ENCODE results near the gene VWA5B2. TPM values are rescaled to one million over a fixed set of nuclear protein-coding genes. Genes with fewer than 3 reads are reported as not detected.

Gene VWA5B2
- total RNA-seq, 1 experiment from 2014 or later, result 0.44 TPM

DNA sequence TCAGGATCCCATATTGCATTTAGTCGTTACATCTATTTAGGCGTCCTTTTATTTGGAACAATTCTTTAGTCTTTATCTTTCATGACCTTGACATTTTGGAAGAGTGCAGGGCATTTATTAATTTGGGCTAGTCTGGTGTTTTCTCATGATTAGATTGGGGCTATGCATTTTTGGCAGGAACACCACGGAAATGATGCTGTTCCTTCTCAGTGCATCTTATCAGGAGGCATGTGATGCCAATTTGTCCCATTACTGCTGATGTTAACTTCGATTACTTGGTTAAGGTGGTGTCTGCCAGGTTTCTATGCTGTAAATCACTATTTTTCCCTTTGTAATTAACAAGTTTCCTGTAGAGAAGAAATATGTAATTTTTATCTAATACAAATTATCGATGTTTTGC is 18.1 kb upstream of the VWA5B2 start:
- ATAC-seq (no peak), DNase-seq (ENCODE audit: low spot score) (no peak)
- no peaks in the 10 kb centered on the region for H3K4me1 Mint-ChIP-seq
- H3K36me3 Mint-ChIP-seq, result no peaks in the 10 kb centered on the region
- POLR2A ChIA-PET, result no interaction called here
- no peak overlapping the region for H3K27ac Mint-ChIP-seq
- CTCF ChIA-PET, result interaction anchor here (1.0 to 4.0 kb wide), 2 partner anchors 16 to 30 kb away, joined by 3 to 19 read pairs; no protein-coding TSS in a partner anchor
- H3K27me3 Mint-ChIP-seq (ENCODE audit: low read depth), result no peaks in the 10 kb centered on the region; the same call in 1 of the 2 replicates
- H3K9me3 Mint-ChIP-seq, result no peaks in the 10 kb centered on the region
- no peak overlapping the region for H3K4me3 Mint-ChIP-seq
- TF ChIP-seq FOXJ3 (CRISPR knock-in tag; IDR thresholded peaks at IDR 0.05; ENCODE audit: borderline replicate concordance) (no peak), TEAD1 (CRISPR knock-in tag; IDR thresholded peaks at IDR 0.05) (no peak), ZNF121 (CRISPR knock-in tag; IDR thresholded peaks at IDR 0.05) (no peak)

DNA sequence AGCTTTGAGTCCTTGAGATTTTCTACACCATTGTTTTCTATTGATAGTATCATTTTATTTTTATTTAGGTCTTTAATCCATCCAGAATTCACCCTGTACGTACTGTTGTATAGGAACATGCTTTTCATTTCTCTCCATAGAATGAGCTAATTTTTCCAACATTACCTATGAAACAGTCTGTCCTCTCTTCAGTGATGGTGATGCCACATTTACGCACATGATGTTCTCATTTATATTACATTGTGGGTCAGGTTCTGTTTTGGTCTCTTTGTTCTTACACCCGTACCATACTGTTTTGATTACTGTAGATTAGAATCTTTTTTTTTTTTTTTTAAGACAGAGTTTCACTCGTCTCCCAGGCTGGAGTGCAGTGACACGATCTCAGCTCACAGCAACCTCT is 17.7 kb upstream of the VWA5B2 start:
- Mint-ChIP-seq H3K27me3 (ENCODE audit: low read depth) (no peaks in the 10 kb centered on the region; the same call in 1 of the 2 replicates), H3K36me3 (no peaks in the 10 kb centered on the region), H3K27ac (no peak overlapping the region), H3K4me1 (no peaks in the 10 kb centered on the region), H3K4me3 (no peak overlapping the region), H3K9me3 (no peaks in the 10 kb centered on the region)
- CTCF ChIA-PET, result interaction anchor here (0.7 to 4.0 kb wide), 3 partner anchors 16 to 154 kb away, joined by 3 to 19 read pairs (median 3); no protein-coding TSS in a partner anchor
- ATAC-seq, result no peak
- no peak for TF ChIP-seq TEAD4 (CRISPR knock-in tag; IDR thresholded peaks at IDR 0.05)
- TF ChIP-seq OVOL2 (CRISPR knock-in tag; IDR thresholded peaks at IDR 0.05; ENCODE audit: borderline replicate concordance), result no peak
- TF ChIP-seq, protein P1, sequence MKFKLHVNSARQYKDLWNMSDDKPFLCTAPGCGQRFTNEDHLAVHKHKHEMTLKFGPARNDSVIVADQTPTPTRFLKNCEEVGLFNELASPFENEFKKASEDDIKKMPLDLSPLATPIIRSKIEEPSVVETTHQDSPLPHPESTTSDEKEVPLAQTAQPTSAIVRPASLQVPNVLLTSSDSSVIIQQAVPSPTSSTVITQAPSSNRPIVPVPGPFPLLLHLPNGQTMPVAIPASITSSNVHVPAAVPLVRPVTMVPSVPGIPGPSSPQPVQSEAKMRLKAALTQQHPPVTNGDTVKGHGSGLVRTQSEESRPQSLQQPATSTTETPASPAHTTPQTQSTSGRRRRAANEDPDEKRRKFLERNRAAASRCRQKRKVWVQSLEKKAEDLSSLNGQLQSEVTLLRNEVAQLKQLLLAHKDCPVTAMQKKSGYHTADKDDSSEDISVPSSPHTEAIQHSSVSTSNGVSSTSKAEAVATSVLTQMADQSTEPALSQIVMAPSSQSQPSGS (CRISPR knock-in tag; IDR thresholded peaks at IDR 0.05; ENCODE audit: borderline replicate concordance, low read depth), result no peak
- no peak for TF ChIP-seq RORB (CRISPR knock-in tag; IDR thresholded peaks at IDR 0.05)
- TF ChIP-seq FOXK1 (CRISPR knock-in tag; IDR thresholded peaks at IDR 0.05), result no peak
- no peak for TF ChIP-seq ZNF121 (CRISPR knock-in tag; IDR thresholded peaks at IDR 0.05)
- TF ChIP-seq, protein P2, sequence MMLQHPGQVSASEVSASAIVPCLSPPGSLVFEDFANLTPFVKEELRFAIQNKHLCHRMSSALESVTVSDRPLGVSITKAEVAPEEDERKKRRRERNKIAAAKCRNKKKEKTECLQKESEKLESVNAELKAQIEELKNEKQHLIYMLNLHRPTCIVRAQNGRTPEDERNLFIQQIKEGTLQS (CRISPR knock-in tag; conservative IDR thresholded peaks at IDR 0.05), result no peak
- no peak for TF ChIP-seq SMAD4 (CRISPR knock-in tag; IDR thresholded peaks at IDR 0.05)
- TF ChIP-seq, protein P3, sequence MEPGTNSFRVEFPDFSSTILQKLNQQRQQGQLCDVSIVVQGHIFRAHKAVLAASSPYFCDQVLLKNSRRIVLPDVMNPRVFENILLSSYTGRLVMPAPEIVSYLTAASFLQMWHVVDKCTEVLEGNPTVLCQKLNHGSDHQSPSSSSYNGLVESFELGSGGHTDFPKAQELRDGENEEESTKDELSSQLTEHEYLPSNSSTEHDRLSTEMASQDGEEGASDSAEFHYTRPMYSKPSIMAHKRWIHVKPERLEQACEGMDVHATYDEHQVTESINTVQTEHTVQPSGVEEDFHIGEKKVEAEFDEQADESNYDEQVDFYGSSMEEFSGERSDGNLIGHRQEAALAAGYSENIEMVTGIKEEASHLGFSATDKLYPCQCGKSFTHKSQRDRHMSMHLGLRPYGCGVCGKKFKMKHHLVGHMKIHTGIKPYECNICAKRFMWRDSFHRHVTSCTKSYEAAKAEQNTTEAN (CRISPR knock-in tag; IDR thresholded peaks at IDR 0.05), result no peak
- no peak for TF ChIP-seq ZNF263 (CRISPR knock-in tag; IDR thresholded peaks at IDR 0.05; ENCODE audit: low read depth)
- POLR2A ChIA-PET, result interaction anchor here (0.6 kb wide), 1 partner anchor 38 kb away, joined by 8 read pairs; no protein-coding TSS in a partner anchor
- DNase-seq (ENCODE audit: low spot score), result no peak

DNA sequence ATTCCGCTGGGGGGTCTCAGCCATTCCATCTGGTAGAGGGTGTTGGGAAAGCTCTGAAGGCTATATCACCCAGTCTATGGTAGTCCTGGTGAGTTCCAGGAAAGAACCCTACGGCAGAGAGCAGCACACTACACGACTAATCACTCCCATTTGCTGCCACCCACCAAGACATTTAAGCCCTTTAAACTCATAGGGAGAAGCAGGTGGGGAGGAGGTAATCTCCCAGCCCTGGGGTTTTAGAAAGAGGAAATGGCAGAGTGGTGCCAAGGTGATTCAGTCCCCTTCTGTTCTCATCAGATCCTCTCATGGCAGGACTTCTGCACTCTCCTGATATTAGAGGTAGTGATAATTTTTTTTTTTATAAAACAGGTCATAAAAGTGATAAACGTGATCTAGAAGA is 10.6 kb upstream of the VWA5B2 start:
- Mint-ChIP-seq H3K27ac (no peak overlapping the region), H3K4me3 (no peak overlapping the region), H3K9me3 (no peaks in the 10 kb centered on the region), H3K4me1 (no peaks in the 10 kb centered on the region), H3K36me3 (no peaks in the 10 kb centered on the region), H3K27me3 (ENCODE audit: low read depth) (no peaks in the 10 kb centered on the region)
- TF ChIP-seq, protein P4, sequence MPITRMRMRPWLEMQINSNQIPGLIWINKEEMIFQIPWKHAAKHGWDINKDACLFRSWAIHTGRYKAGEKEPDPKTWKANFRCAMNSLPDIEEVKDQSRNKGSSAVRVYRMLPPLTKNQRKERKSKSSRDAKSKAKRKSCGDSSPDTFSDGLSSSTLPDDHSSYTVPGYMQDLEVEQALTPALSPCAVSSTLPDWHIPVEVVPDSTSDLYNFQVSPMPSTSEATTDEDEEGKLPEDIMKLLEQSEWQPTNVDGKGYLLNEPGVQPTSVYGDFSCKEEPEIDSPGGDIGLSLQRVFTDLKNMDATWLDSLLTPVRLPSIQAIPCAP (CRISPR knock-in tag; IDR thresholded peaks at IDR 0.05), result no peak
- TF ChIP-seq NR1H2 (CRISPR knock-in tag; IDR thresholded peaks at IDR 0.05), result no peak
- TF ChIP-seq ZNF219 (CRISPR knock-in tag; IDR thresholded peaks at IDR 0.05; ENCODE audit: borderline replicate concordance), result no peak
- TF ChIP-seq, protein P5, sequence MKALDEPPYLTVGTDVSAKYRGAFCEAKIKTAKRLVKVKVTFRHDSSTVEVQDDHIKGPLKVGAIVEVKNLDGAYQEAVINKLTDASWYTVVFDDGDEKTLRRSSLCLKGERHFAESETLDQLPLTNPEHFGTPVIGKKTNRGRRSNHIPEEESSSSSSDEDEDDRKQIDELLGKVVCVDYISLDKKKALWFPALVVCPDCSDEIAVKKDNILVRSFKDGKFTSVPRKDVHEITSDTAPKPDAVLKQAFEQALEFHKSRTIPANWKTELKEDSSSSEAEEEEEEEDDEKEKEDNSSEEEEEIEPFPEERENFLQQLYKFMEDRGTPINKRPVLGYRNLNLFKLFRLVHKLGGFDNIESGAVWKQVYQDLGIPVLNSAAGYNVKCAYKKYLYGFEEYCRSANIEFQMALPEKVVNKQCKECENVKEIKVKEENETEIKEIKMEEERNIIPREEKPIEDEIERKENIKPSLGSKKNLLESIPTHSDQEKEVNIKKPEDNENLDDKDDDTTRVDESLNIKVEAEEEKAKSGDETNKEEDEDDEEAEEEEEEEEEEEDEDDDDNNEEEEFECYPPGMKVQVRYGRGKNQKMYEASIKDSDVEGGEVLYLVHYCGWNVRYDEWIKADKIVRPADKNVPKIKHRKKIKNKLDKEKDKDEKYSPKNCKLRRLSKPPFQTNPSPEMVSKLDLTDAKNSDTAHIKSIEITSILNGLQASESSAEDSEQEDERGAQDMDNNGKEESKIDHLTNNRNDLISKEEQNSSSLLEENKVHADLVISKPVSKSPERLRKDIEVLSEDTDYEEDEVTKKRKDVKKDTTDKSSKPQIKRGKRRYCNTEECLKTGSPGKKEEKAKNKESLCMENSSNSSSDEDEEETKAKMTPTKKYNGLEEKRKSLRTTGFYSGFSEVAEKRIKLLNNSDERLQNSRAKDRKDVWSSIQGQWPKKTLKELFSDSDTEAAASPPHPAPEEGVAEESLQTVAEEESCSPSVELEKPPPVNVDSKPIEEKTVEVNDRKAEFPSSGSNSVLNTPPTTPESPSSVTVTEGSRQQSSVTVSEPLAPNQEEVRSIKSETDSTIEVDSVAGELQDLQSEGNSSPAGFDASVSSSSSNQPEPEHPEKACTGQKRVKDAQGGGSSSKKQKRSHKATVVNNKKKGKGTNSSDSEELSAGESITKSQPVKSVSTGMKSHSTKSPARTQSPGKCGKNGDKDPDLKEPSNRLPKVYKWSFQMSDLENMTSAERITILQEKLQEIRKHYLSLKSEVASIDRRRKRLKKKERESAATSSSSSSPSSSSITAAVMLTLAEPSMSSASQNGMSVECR (CRISPR knock-in tag; IDR thresholded peaks at IDR 0.05; ENCODE audit: borderline replicate concordance), result no peak
- TF ChIP-seq IRF2 (CRISPR knock-in tag; IDR thresholded peaks at IDR 0.05; ENCODE audit: borderline replicate concordance, low read depth), result no peak
- no peak for TF ChIP-seq GRHL2 (CRISPR knock-in tag; IDR thresholded peaks at IDR 0.05; ENCODE audit: insufficient replicate concordance, severe bottlenecking)
- ChIA-PET CTCF (interaction anchor here (0.6 to 4.8 kb wide), 3 partner anchors 10 to 42 kb away, joined by 3 to 30 read pairs (median 4); partner anchors contain the start of genes CAMK2N2, EEF1AKMT4 and VWA5B2), POLR2A (interaction anchor here (0.6 kb wide), 1 partner anchor 70 kb away, joined by 3 read pairs; no protein-coding TSS in a partner anchor)
- DNase-seq (ENCODE audit: low spot score) (no peak), ATAC-seq (no peak)

All from WTC11 (cell line).